HL-60 (cell line): ENCODE measurements around the gene UGGT2.
"Not testable (repeated sequence)": the region's sequence is repeated elsewhere in the genome, so short reads cannot be mapped to it uniquely, and the experiment has no call there.

Experiments
- DNase-seq, 2 experiments: peaks; one replicate each; pipeline ENCODE4 v3.0.0-alpha.2; 2010 to 2020; ENCODE audit warnings: low read depth in 1 of 2, low spot score in 1 of 2
- H3K27ac ChIP-seq: fragments of 250-450 bp; sonication (Bioruptor Pico); replicated peaks from 2 replicates; pipeline ENCODE4 v1.5.1; 2020; ENCODE audit warnings: mild to moderate bottlenecking, moderate library complexity
- H3K27me3 ChIP-seq: fragments of 250-450 bp; sonication (Bioruptor Pico); 2 replicates; pipeline ENCODE4 v1.5.1; 2021; ENCODE audit warnings: mild to moderate bottlenecking, moderate library complexity; ENCODE audit not compliant: insufficient read depth, poor library complexity, severe bottlenecking
- H3K4me3 ChIP-seq: replicated peaks from 2 replicates; pipeline ENCODE4 v1.5.1; 2011; ENCODE audit warnings: mild to moderate bottlenecking, control low read depth, low read length; ENCODE audit not compliant: insufficient read depth
- CTCF ChIP-seq: IDR thresholded peaks from one replicate; pipeline ENCODE4 v1.5.1; 2011; ENCODE audit warnings: low read length, control low read depth, inconsistent platforms; ENCODE audit not compliant: insufficient read depth
- GABPA ChIP-seq: IDR thresholded peaks from 2 replicates; pipeline ENCODE4 v1.6.1; 2012; ENCODE audit warnings: low read depth
- POLR2AphosphoS5 ChIP-seq: IDR thresholded peaks from 2 replicates; pipeline ENCODE4 v1.6.1; 2012; ENCODE audit warnings: low read depth
- REST ChIP-seq: IDR thresholded peaks from 2 replicates; pipeline ENCODE4 v1.6.1; 2012; ENCODE audit warnings: low read depth; ENCODE audit not compliant: insufficient replicate concordance
- SPI1 ChIP-seq: IDR thresholded peaks from 2 replicates; pipeline ENCODE4 v1.6.1; 2012; ENCODE audit warnings: low read depth, mild to moderate bottlenecking, borderline replicate concordance

Gene UGGT2

GRCh38 chr13:95982144-95982543, 71.1 kb downstream of the UGGT2 start:
- TF ChIP-seq SPI1 (no peak), GABPA (no peak), REST (no peak), CTCF (no peak), POLR2AphosphoS5 (no peak)
- H3K27me3 ChIP-seq, result no peaks in the 10 kb centered on the region
- H3K4me3 ChIP-seq, result no peak overlapping the region
- H3K27ac ChIP-seq, result no peak overlapping the region
- no peak for DNase-seq

GRCh38 chr13:95972651-95973050, 80.5 kb downstream of the UGGT2 start:
- not testable (repeated sequence) for H3K27ac ChIP-seq, DNase-seq, H3K4me3 ChIP-seq, H3K27me3 ChIP-seq

GRCh38 chr13:95970878-95971277, 82.3 kb downstream of the UGGT2 start:
- H3K27me3 ChIP-seq, result no peaks in the 10 kb centered on the region
- no peak overlapping the region for H3K27ac ChIP-seq
- TF ChIP-seq GABPA (no peak), CTCF (no peak), POLR2AphosphoS5 (no peak), REST (no peak), SPI1 (no peak)
- DNase-seq, result no peak
- H3K4me3 ChIP-seq, result no peak overlapping the region

GRCh38 chr13:95968906-95969305, 84.3 kb downstream of the UGGT2 start:
- TF ChIP-seq POLR2AphosphoS5, result no peak
- TF ChIP-seq REST, result no peak
- no peak overlapping the region for H3K4me3 ChIP-seq
- H3K27ac ChIP-seq, result no peak overlapping the region
- H3K27me3 ChIP-seq, result no peaks in the 10 kb centered on the region
- no peak for DNase-seq
